ENCODE results near the gene PFKFB3. TPM values are rescaled to one million over a fixed set of nuclear protein-coding genes. Genes with fewer than 3 reads are reported as not detected.

The PFKFB3 gene
- total and polyA plus RNA-seq, 2 experiments from 2014 or later: 21.6 to 26.2 TPM

- TF ChIP-seq, protein P1, sequence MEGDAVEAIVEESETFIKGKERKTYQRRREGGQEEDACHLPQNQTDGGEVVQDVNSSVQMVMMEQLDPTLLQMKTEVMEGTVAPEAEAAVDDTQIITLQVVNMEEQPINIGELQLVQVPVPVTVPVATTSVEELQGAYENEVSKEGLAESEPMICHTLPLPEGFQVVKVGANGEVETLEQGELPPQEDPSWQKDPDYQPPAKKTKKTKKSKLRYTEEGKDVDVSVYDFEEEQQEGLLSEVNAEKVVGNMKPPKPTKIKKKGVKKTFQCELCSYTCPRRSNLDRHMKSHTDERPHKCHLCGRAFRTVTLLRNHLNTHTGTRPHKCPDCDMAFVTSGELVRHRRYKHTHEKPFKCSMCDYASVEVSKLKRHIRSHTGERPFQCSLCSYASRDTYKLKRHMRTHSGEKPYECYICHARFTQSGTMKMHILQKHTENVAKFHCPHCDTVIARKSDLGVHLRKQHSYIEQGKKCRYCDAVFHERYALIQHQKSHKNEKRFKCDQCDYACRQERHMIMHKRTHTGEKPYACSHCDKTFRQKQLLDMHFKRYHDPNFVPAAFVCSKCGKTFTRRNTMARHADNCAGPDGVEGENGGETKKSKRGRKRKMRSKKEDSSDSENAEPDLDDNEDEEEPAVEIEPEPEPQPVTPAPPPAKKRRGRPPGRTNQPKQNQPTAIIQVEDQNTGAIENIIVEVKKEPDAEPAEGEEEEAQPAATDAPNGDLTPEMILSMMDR (IDR thresholded peaks at IDR 0.05; ENCODE audit: poor library complexity): no peak
- peaks cover 11% of the 10 kb centered on the region for H3K4me1 ChIP-seq (ENCODE audit: insufficient read depth)
- no peak overlapping the region for H3K4me3 ChIP-seq
- no peaks in the 10 kb centered on the region for H3K36me3 ChIP-seq (replicated peaks; ENCODE audit: insufficient read depth, low read depth)
- H2AFZ ChIP-seq: no peak overlapping the region
- no peaks in the 10 kb centered on the region for H3K9me2 ChIP-seq (replicated peaks; ENCODE audit: insufficient read depth)
- H3K4me2 ChIP-seq: no peak overlapping the region
- no peaks in the 10 kb centered on the region for H3K27me3 ChIP-seq
- H3K9me3 ChIP-seq (ENCODE audit: low read depth): no peaks in the 10 kb centered on the region
- 89% methylated on average over 23 of the region's 23 CpGs for WGBS (ENCODE audit: low lambda C conversion rate, missing lambda C conversion rate)
- no peak for DNase-seq (ENCODE audit: low spot score)
- H3K27ac ChIP-seq: no peak overlapping the region
- H3K79me2 ChIP-seq: peaks cover 4% of the 10 kb centered on the region
- H4K20me1 ChIP-seq (ENCODE audit: insufficient read depth, poor library complexity, severe bottlenecking): no peaks in the 10 kb centered on the region
Measured at GRCh38 chr10:6171881-6172695, 30.6 kb upstream of the PFKFB3 start.

- H3K27me3 ChIP-seq: no peaks in the 10 kb centered on the region
- no peak for TF ChIP-seq EZH2phosphoT487 (IDR thresholded peaks at IDR 0.05; ENCODE audit: low read depth, severe bottlenecking, unreplicated experiment)
- TF ChIP-seq, protein P1 (IDR thresholded peaks at IDR 0.05; ENCODE audit: poor library complexity): no peak
- DNase-seq (ENCODE audit: low spot score): no peak
- no peak overlapping the region for H3K4me3 ChIP-seq
- no peaks in the 10 kb centered on the region for H3K9me3 ChIP-seq (ENCODE audit: low read depth)
- WGBS (ENCODE audit: low lambda C conversion rate, missing lambda C conversion rate): 64% methylated on average over 8 of the region's 8 CpGs
- H2AFZ ChIP-seq: no peak overlapping the region
- H3K27ac ChIP-seq: no peak overlapping the region
- no peaks in the 10 kb centered on the region for H3K36me3 ChIP-seq (replicated peaks; ENCODE audit: insufficient read depth, low read depth)
- no peak overlapping the region for H3K4me2 ChIP-seq
- peaks cover 4% of the 10 kb centered on the region for H3K79me2 ChIP-seq
- H3K9me2 ChIP-seq (replicated peaks; ENCODE audit: insufficient read depth): no peaks in the 10 kb centered on the region
- H3K4me1 ChIP-seq (ENCODE audit: insufficient read depth): peaks cover 11% of the 10 kb centered on the region
- H4K20me1 ChIP-seq (ENCODE audit: insufficient read depth, poor library complexity, severe bottlenecking): no peaks in the 10 kb centered on the region
Measured at GRCh38 chr10:6173203-6173602, 29.5 kb upstream of the PFKFB3 start.

GRCh38 chr10:6174201-6174874 is 28.4 kb upstream of the PFKFB3 start:
- no peak overlapping the region for H3K4me3 ChIP-seq
- no peaks in the 10 kb centered on the region for H3K9me3 ChIP-seq (ENCODE audit: low read depth)
- no peaks in the 10 kb centered on the region for H3K27me3 ChIP-seq
- no peaks in the 10 kb centered on the region for H4K20me1 ChIP-seq (ENCODE audit: insufficient read depth, poor library complexity, severe bottlenecking)
- DNase-seq (ENCODE audit: low spot score): no peak
- TF ChIP-seq, protein P1 (IDR thresholded peaks at IDR 0.05; ENCODE audit: poor library complexity): no peak
- no peak for TF ChIP-seq EZH2 (IDR thresholded peaks at IDR 0.05; ENCODE audit: borderline replicate concordance)
- no peak for TF ChIP-seq EZH2phosphoT487 (IDR thresholded peaks at IDR 0.05; ENCODE audit: low read depth, severe bottlenecking, unreplicated experiment)
- H3K36me3 ChIP-seq (replicated peaks; ENCODE audit: insufficient read depth, low read depth): no peaks in the 10 kb centered on the region
- no peaks in the 10 kb centered on the region for H3K9me2 ChIP-seq (replicated peaks; ENCODE audit: insufficient read depth)
- H3K4me1 ChIP-seq (ENCODE audit: insufficient read depth): peaks cover 11% of the 10 kb centered on the region
- no peak overlapping the region for H3K4me2 ChIP-seq
- peaks cover 4% of the 10 kb centered on the region for H3K79me2 ChIP-seq
- H2AFZ ChIP-seq: no peak overlapping the region
- no peak overlapping the region for H3K27ac ChIP-seq
- WGBS (ENCODE audit: low lambda C conversion rate, missing lambda C conversion rate): 92% methylated on average over 22 of the region's 22 CpGs
